ENCODE results near the gene SPSB2. TPM values are rescaled to one million over a fixed set of nuclear protein-coding genes. Genes with fewer than 3 reads are reported as not detected.

The SPSB2 gene
- polyA plus RNA-seq, 1 donor from 2014 or later, result 10.6 TPM

- Mint-ChIP-seq H3K27me3 (no peaks in the 10 kb centered on the region), H3K27ac (peak overlapping the region; percentile 80 to 100 (median 88)), H3K4me1 (peaks cover 10 to 21% (median 13%) of the 10 kb centered on the region in 3 donors), H3K36me3 (peaks cover 9% of the 10 kb centered on the region), H3K4me3 (peak overlapping the region; percentile 87 to 98 (median 96)), H3K9me3 (no peaks in the 10 kb centered on the region)
Observed at GRCh38 chr12:6852651-6853354, 20.3 kb downstream of the SPSB2 start.

- Mint-ChIP-seq H3K4me1 (peaks cover 8 to 21% (median 9%) of the 10 kb centered on the region in 3 donors), H3K9me3 (no peaks in the 10 kb centered on the region), H3K27ac (peak within 1 kb of the TSS; percentile 80 to 100 (median 88)), H3K27me3 (no peaks in the 10 kb centered on the region), H3K36me3 (peaks cover 2% of the 10 kb centered on the region), H3K4me3 (peak within 1 kb of the TSS; percentile 87 to 98 (median 96))
Observed at GRCh38 chr12:6851921-6852650, 21.0 kb downstream of the SPSB2 start, which contains the start of gene USP5. Gene USP5 (plus strand): TSS chr12:6852150. CDS start chr12:6852180, 30 bp downstream.

GRCh38 chr12:6851153-6851920, 21.8 kb downstream of the SPSB2 start, which contains the start of gene CDCA3:
Gene CDCA3 (minus strand): TSS chr12:6851286. CDS start chr12:6850952, 334 bp downstream.
- peak within 1 kb of the TSS; percentile 80 to 100 (median 88) for H3K27ac Mint-ChIP-seq
- H3K4me1 Mint-ChIP-seq, result peaks cover 9 to 21% (median 9%) of the 10 kb centered on the region in 3 donors
- no peaks in the 10 kb centered on the region for H3K27me3 Mint-ChIP-seq
- H3K9me3 Mint-ChIP-seq, result no peaks in the 10 kb centered on the region
- peaks cover 2% of the 10 kb centered on the region for H3K36me3 Mint-ChIP-seq
- H3K4me3 Mint-ChIP-seq, result peak within 1 kb of the TSS; percentile 87 to 98 (median 96)

- Mint-ChIP-seq H3K27ac (peak overlapping the region; percentile 80 to 100 (median 88)), H3K9me3 (no peaks in the 10 kb centered on the region), H3K27me3 (no peaks in the 10 kb centered on the region), H3K4me3 (peak overlapping the region in 3 of 4 donors; percentile 87 to 98 (median 95)), H3K36me3 (peaks cover under 1% of the 10 kb centered on the region), H3K4me1 (peaks cover 9 to 21% (median 10%) of the 10 kb centered on the region in 3 donors)
Observed at GRCh38 chr12:6850796-6851152, 22.3 kb downstream of the SPSB2 start.

- Mint-ChIP-seq H3K27me3 (no peaks in the 10 kb centered on the region), H3K9me3 (no peaks in the 10 kb centered on the region), H3K27ac (no peak overlapping the region), H3K4me1 (peaks cover 9 to 21% (median 10%) of the 10 kb centered on the region in 3 donors), H3K36me3 (no peaks in the 10 kb centered on the region), H3K4me3 (peak overlapping the region in 3 of 4 donors; percentile 42 to 75 (median 73))
Observed at GRCh38 chr12:6849976-6850560, 23.0 kb downstream of the SPSB2 start.

- peaks cover 9 to 21% (median 10%) of the 10 kb centered on the region in 3 donors for H3K4me1 Mint-ChIP-seq
- H3K27ac Mint-ChIP-seq, result no peak overlapping the region
- H3K9me3 Mint-ChIP-seq, result no peaks in the 10 kb centered on the region
- H3K36me3 Mint-ChIP-seq, result no peaks in the 10 kb centered on the region
- peak overlapping the region in 1 of 4 donors; percentile 42 for H3K4me3 Mint-ChIP-seq
- H3K27me3 Mint-ChIP-seq, result no peaks in the 10 kb centered on the region
Observed at GRCh38 chr12:6849427-6849826, 23.7 kb downstream of the SPSB2 start.

GRCh38 chr12:6847676-6848075, 25.4 kb downstream of the SPSB2 start:
- Mint-ChIP-seq H3K4me3 (peak overlapping the region in 1 of 4 donors; percentile 8), H3K36me3 (no peaks in the 10 kb centered on the region), H3K9me3 (no peaks in the 10 kb centered on the region), H3K27ac (no peak overlapping the region), H3K4me1 (peaks cover 4 to 12% (median 10%) of the 10 kb centered on the region in 3 donors), H3K27me3 (no peaks in the 10 kb centered on the region)

- no peaks in the 10 kb centered on the region for H3K27me3 Mint-ChIP-seq
- H3K4me3 Mint-ChIP-seq, result no peak overlapping the region
- no peaks in the 10 kb centered on the region for H3K36me3 Mint-ChIP-seq
- H3K4me1 Mint-ChIP-seq, result peaks cover 4 to 12% (median 8%) of the 10 kb centered on the region in 3 donors
- H3K27ac Mint-ChIP-seq, result no peak overlapping the region
- H3K9me3 Mint-ChIP-seq, result no peaks in the 10 kb centered on the region
Observed at GRCh38 chr12:6846316-6846869, 26.7 kb downstream of the SPSB2 start.

GRCh38 chr12:6845395-6845794, 27.7 kb downstream of the SPSB2 start:
- Mint-ChIP-seq H3K27ac (peak overlapping the region in 1 of 3 donors; percentile 62), H3K4me3 (no peak overlapping the region)

GRCh38 chr12:6843118-6843902, 29.8 kb downstream of the SPSB2 start:
- no peak overlapping the region for H3K27ac Mint-ChIP-seq
- no peaks in the 10 kb centered on the region for H3K36me3 Mint-ChIP-seq
- peaks cover 10 to 12% (median 12%) of the 10 kb centered on the region in 3 donors for H3K4me1 Mint-ChIP-seq
- no peaks in the 10 kb centered on the region for H3K9me3 Mint-ChIP-seq
- H3K27me3 Mint-ChIP-seq, result no peaks in the 10 kb centered on the region
- no peak overlapping the region for H3K4me3 Mint-ChIP-seq

More at GRCh38 chr12:6845395-6845794, 27.7 kb downstream of the SPSB2 start:
- H3K36me3 Mint-ChIP-seq, result no peaks in the 10 kb centered on the region
- no peaks in the 10 kb centered on the region for H3K9me3 Mint-ChIP-seq
- no peaks in the 10 kb centered on the region for H3K27me3 Mint-ChIP-seq
- H3K4me1 Mint-ChIP-seq, result peaks cover 0 to 7% (median 4%) of the 10 kb centered on the region in 3 donors

- no peaks in the 10 kb centered on the region for H3K36me3 Mint-ChIP-seq
- H3K27ac Mint-ChIP-seq, result no peak overlapping the region
- H3K4me3 Mint-ChIP-seq, result no peak overlapping the region
- no peaks in the 10 kb centered on the region for H3K27me3 Mint-ChIP-seq
- no peaks in the 10 kb centered on the region for H3K9me3 Mint-ChIP-seq
- H3K4me1 Mint-ChIP-seq, result peaks cover 10 to 14% (median 12%) of the 10 kb centered on the region in 3 donors
Observed at GRCh38 chr12:6842075-6842474, 31.0 kb downstream of the SPSB2 start.

- Mint-ChIP-seq H3K27ac (peak within 1 kb of the TSS in 2 of 3 donors; percentile 23 to 78), H3K4me1 (peaks cover 10 to 14% (median 12%) of the 10 kb centered on the region in 3 donors), H3K36me3 (no peaks in the 10 kb centered on the region), H3K27me3 (no peaks in the 10 kb centered on the region), H3K4me3 (peak within 1 kb of the TSS in 2 of 4 donors; percentile 67 to 85), H3K9me3 (no peaks in the 10 kb centered on the region)
Observed at GRCh38 chr12:6840761-6841515, 32.2 kb downstream of the SPSB2 start, which contains the start of gene GNB3. Gene GNB3 (plus strand): TSS chr12:6840925. CDS start chr12:6841288, 363 bp downstream.

- Mint-ChIP-seq H3K36me3 (no peaks in the 10 kb centered on the region), H3K4me3 (peak overlapping the region in 2 of 4 donors; percentile 67 to 85), H3K27me3 (no peaks in the 10 kb centered on the region), H3K4me1 (peaks cover 10 to 15% (median 14%) of the 10 kb centered on the region in 3 donors), H3K27ac (peak overlapping the region in 2 of 3 donors; percentile 23 to 78), H3K9me3 (no peaks in the 10 kb centered on the region)
Observed at GRCh38 chr12:6840330-6840729, 32.8 kb downstream of the SPSB2 start.

Data from IgD-negative memory B cell (primary cell).